Endodermal cell (in vitro differentiated cells): ENCODE measurements around the gene COP1. TPM values are rescaled to one million over a fixed set of nuclear protein-coding genes. Genes with fewer than 3 reads are reported as not detected.
"Not testable (repeated sequence)": the region's sequence is repeated elsewhere in the genome, so short reads cannot be mapped to it uniquely, and the experiment has no call there.

ENCODE experiments used
- DNase-seq: peaks from one replicate; pipeline ENCODE4 v3.0.0-alpha.2; 2017
- H3K27ac ChIP-seq: 2 replicates; pipeline ENCODE4 v1.5.1; 2013; ENCODE audit warnings: mild to moderate bottlenecking, low read depth, low read length, moderate library complexity
- H3K27me3 ChIP-seq: 2 replicates; pipeline ENCODE4 v1.6.1; 2013; ENCODE audit warnings: mild to moderate bottlenecking, low read length, moderate library complexity; ENCODE audit not compliant: insufficient read depth, control insufficient read depth, poor library complexity, severe bottlenecking
- H3K36me3 ChIP-seq: 2 replicates; pipeline ENCODE4 v1.7.0; 2013; ENCODE audit warnings: mild to moderate bottlenecking, low read length, moderate library complexity; ENCODE audit not compliant: control insufficient read depth, insufficient read depth
- H3K4me1 ChIP-seq: one replicate; pipeline ENCODE4 v1.7.0; 2013; ENCODE audit warnings: low read length; ENCODE audit not compliant: control insufficient read depth, insufficient read depth
- H3K4me3 ChIP-seq: 2 replicates; pipeline ENCODE4 v1.5.1; 2013; ENCODE audit warnings: mild to moderate bottlenecking, low read length, moderate library complexity
- H3K9ac ChIP-seq: 2 replicates; pipeline ENCODE4 v1.6.1; 2013; ENCODE audit warnings: mild to moderate bottlenecking, low read length, moderate library complexity; ENCODE audit not compliant: poor library complexity, severe bottlenecking; ENCODE audit errors: extremely low read depth
- H3K9me3 ChIP-seq: 2 replicates; pipeline ENCODE4 v1.6.1; 2013; ENCODE audit warnings: mild to moderate bottlenecking, low read length, moderate library complexity; ENCODE audit not compliant: control insufficient read depth
- H3K27ac Mint-ChIP-seq: 2 replicates; pipeline ENCODE4 v1.8.0; 2020; ENCODE audit warnings: mixed read lengths
- H3K27me3 Mint-ChIP-seq: 2 replicates; pipeline ENCODE4 v1.8.0; 2021; ENCODE audit warnings: mild to moderate bottlenecking, mixed read lengths; ENCODE audit not compliant: insufficient read depth
- H3K36me3 Mint-ChIP-seq: 2 replicates; pipeline ENCODE4 v1.8.0; 2020; ENCODE audit warnings: low read depth, mixed read lengths
- H3K4me1 Mint-ChIP-seq: 2 replicates; pipeline ENCODE4 v1.8.0; 2020; ENCODE audit warnings: mixed read lengths
- H3K4me3 Mint-ChIP-seq: 2 replicates; pipeline ENCODE4 v1.8.0; 2020; ENCODE audit warnings: mild to moderate bottlenecking, moderate library complexity, mixed read lengths
- H3K9me3 Mint-ChIP-seq: 2 replicates; pipeline ENCODE4 v1.8.0; 2020; ENCODE audit warnings: mild to moderate bottlenecking, mixed read lengths
- CTCF ChIP-seq: fragments of 200-600 bp; sonication (generic); conservative IDR thresholded peaks from 2 replicates; pipeline ENCODE4 v1.5.0; 2021; ENCODE audit warnings: antibody characterized with exemption, mild to moderate bottlenecking
- WGBS, 2 experiments: methylation state at CpG; one replicate each; pipeline versions ENCODE4 v1.1.5 to v1.1.7; 2013; ENCODE audit warnings: missing lambda C conversion rate in 2 of 2, mixed read lengths in 1 of 2; ENCODE audit not compliant: insufficient coverage in 1 of 2, insufficient read length in 1 of 2; 5-methylcytosine and 5-hydroxymethylcytosine counted together
- total RNA-seq, 2 donors: library from RNA; stranded (reverse); fragmentation: NEBNext Ultra II Directional in 1 of 2; extraction: Animal tissue kit (Norgen Biotek cat#: 25700) in 1 of 2; gene quantifications; 2 replicates in 1 of 2; 3 replicates in 1 of 2; pipeline ENCODE4 v1.2.1, GENCODE V29; 2021

The COP1 gene
- total RNA-seq, 2 donors from 2014 or later, result 70.1 to 70.6 TPM

GRCh38 chr1:176243746-176244145 lies 36.7 kb upstream of the COP1 start:
- Mint-ChIP-seq H3K27ac (no peak overlapping the region), H3K4me3 (no peak overlapping the region), H3K4me1 (no peaks in the 10 kb centered on the region), H3K9me3 (no peaks in the 10 kb centered on the region), H3K36me3 (no peaks in the 10 kb centered on the region), H3K27me3 (no peaks in the 10 kb centered on the region)
- Histone ChIP-seq H3K4me1 (no peaks in the 10 kb centered on the region), H3K9me3 (no peaks in the 10 kb centered on the region), H3K36me3 (no peaks in the 10 kb centered on the region), H3K9ac (no peak overlapping the region), H3K27ac (no peak overlapping the region), H3K4me3 (no peak overlapping the region), H3K27me3 (no peaks in the 10 kb centered on the region)
- no peak for TF ChIP-seq CTCF
- no peak for DNase-seq
- 88% methylated on average over 2 of the region's 2 CpGs; no CpG with 5 or more reads in 1 of the 2 experiments for WGBS, 2 experiments

GRCh38 chr1:176241385-176242015 lies 34.4 kb upstream of the COP1 start:
- no peaks in the 10 kb centered on the region for H3K36me3 Mint-ChIP-seq
- H3K4me3 ChIP-seq, result no peak overlapping the region
- H3K9ac ChIP-seq, result no peak overlapping the region
- no peak overlapping the region for H3K27ac ChIP-seq
- no peaks in the 10 kb centered on the region for H3K27me3 Mint-ChIP-seq
- no peaks in the 10 kb centered on the region for H3K9me3 ChIP-seq
- WGBS, 2 experiments, result 67 to 73% methylated on average over 1 of the region's 2 CpGs
- no peaks in the 10 kb centered on the region for H3K4me1 Mint-ChIP-seq
- H3K9me3 Mint-ChIP-seq, result no peaks in the 10 kb centered on the region
- TF ChIP-seq CTCF, result no peak
- no peak overlapping the region for H3K4me3 Mint-ChIP-seq
- no peaks in the 10 kb centered on the region for H3K27me3 ChIP-seq
- H3K36me3 ChIP-seq, result no peaks in the 10 kb centered on the region
- no peak overlapping the region for H3K27ac Mint-ChIP-seq
- no peak for DNase-seq
- no peaks in the 10 kb centered on the region for H3K4me1 ChIP-seq

GRCh38 chr1:176233657-176234056 lies 26.6 kb upstream of the COP1 start:
- H3K27ac Mint-ChIP-seq, H3K9ac ChIP-seq, H3K4me3 ChIP-seq, H3K27ac ChIP-seq, DNase-seq, H3K36me3 Mint-ChIP-seq, H3K36me3 ChIP-seq, H3K4me1 ChIP-seq, H3K4me3 Mint-ChIP-seq, H3K9me3 ChIP-seq: not testable (repeated sequence)
- H3K9me3 Mint-ChIP-seq, result peaks cover 38% of the 10 kb centered on the region
- H3K27me3 Mint-ChIP-seq, result peaks cover 12% of the 10 kb centered on the region
- 94% methylated on average over 3 of the region's 3 CpGs; no CpG with 5 or more reads in 1 of the 2 experiments for WGBS, 2 experiments
- peaks cover 12% of the 10 kb centered on the region for H3K27me3 ChIP-seq
- H3K4me1 Mint-ChIP-seq, result peaks cover 20% of the 10 kb centered on the region

- no peak overlapping the region for H3K27ac Mint-ChIP-seq
- peaks cover 12% of the 10 kb centered on the region for H3K27me3 Mint-ChIP-seq
- H3K4me3 Mint-ChIP-seq, result no peak overlapping the region
- Histone ChIP-seq H3K4me1 (peaks cover 10% of the 10 kb centered on the region), H3K9ac (no peak overlapping the region), H3K9me3 (peaks cover 8% of the 10 kb centered on the region), H3K4me3 (no peak overlapping the region), H3K27me3 (peaks cover 12% of the 10 kb centered on the region), H3K27ac (no peak overlapping the region), H3K36me3 (no peaks in the 10 kb centered on the region)
- H3K9me3 Mint-ChIP-seq, result peaks cover 13% of the 10 kb centered on the region
- no peak for DNase-seq
- peaks cover 62% of the 10 kb centered on the region for H3K4me1 Mint-ChIP-seq
- no peak for TF ChIP-seq CTCF
- WGBS, 2 experiments, result 30 to 100% methylated on average over 1 to 2 of the region's 3 CpGs
- no peaks in the 10 kb centered on the region for H3K36me3 Mint-ChIP-seq
Measured at GRCh38 chr1:176227579-176227978, 20.5 kb upstream of the COP1 start.
